UCSD-AML1 (cell line): ENCODE data around the gene CFAP300.

ENCODE experiments used
- DNase-seq: peaks from one replicate; lab custom pipeline; 2025; ENCODE audit not compliant: unreplicated experiment; lab: John Stamatoyannopoulos, UW

Gene CFAP300

GRCh38 chr11:102120437-102120973 lies 73.3 kb downstream of the CFAP300 start:
- no peak for DNase-seq

DNA sequence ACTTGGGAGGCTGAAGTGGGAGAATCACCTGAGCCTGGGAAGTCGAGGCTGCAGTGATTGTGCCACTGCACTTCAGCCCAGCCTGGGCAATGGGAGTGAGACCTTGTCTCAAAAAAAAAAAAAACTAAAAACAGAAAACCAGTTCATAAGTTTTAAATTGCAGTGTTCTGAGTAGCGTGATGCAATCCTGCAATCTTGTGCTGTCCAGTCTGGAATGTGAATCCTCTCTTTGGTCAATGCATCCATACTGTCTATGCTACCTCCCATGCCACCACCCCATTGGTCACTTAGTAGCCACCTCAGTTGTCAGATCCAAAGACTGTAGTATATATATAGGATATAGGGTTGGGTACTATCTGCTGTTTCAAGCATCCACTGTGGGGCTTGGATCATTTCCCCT lies 74.1 kb downstream of the CFAP300 start:
- no peak for DNase-seq
